Erythroblast (primary cell): ENCODE data around the gene SH2D3C.

Experiments
- GATA1 ChIP-seq: IDR thresholded peaks from 2 replicates; pipeline ENCODE4 v1.6.1; 2011; ENCODE audit warnings: low read depth, mild to moderate bottlenecking, control low read depth, low read length, moderate library complexity
- POLR2A ChIP-seq: IDR thresholded peaks from 2 replicates; pipeline ENCODE4 v1.6.1; 2011; ENCODE audit warnings: mild to moderate bottlenecking, low read length

- TF ChIP-seq POLR2A (no peak), GATA1 (no peak)
These were observed 44.2 kb downstream of the SH2D3C start for GRCh38 chr9:127734247-127734746.
